ENCODE measurements around the gene SH2D2A.
"Not testable (repeated sequence)": the region's sequence is repeated elsewhere in the genome, so short reads cannot be mapped to it uniquely, and the experiment has no call there.

SH2D2A gene

DNA sequence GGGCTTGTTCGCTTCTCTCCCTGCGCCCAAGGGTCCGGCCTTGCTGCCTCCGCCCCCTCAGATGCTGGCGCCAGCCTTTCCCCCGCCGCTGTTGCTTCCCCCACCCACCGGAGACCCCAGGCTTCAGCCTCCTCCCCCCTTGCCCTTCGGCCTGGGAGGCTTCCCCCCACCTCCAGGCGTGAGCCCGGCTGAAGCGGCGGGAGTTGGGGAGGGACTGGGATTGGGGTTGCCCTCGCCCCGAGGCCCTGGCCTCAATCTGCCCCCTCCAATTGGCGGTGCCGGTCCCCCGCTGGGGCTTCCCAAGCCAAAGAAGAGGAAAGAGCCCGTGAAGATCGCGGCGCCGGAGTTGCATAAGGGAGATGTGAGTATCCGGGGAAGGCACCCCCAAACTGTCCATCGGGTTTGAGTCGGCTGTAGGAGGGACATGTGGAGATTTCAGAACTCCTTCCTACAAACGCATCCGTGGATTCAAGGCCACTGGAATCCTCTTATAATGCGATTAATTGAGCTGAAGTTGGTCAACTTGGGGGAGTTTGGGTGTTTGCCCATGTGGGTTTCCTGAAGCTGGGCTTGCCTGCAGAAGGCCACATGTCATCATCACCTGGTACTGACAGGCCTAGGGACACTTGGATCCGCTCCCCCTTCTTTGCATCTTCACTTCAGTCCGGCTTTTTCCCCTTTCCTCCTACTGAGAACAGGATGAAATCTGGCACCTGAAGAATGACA lies 48.6 kb downstream of the SH2D2A start:
- Histone ChIP-seq H3K9me3 (ENCODE audit: control insufficient read depth, low read length) (no peaks in the 10 kb centered on the region), H3K36me3 (ENCODE audit: control insufficient read depth, insufficient read depth, low read length) (no peaks in the 10 kb centered on the region), H3K4me1 (ENCODE audit: control insufficient read depth, insufficient read depth, low read length) (peaks cover 20% of the 10 kb centered on the region), H3K4me3 (ENCODE audit: low read length) (peak overlapping the region; percentile 96), H3K27me3 (ENCODE audit: control insufficient read depth, insufficient read depth, low read length) (no peaks in the 10 kb centered on the region), H3K9ac (ENCODE audit: low read length) (peak overlapping the region; percentile 98)

DNA sequence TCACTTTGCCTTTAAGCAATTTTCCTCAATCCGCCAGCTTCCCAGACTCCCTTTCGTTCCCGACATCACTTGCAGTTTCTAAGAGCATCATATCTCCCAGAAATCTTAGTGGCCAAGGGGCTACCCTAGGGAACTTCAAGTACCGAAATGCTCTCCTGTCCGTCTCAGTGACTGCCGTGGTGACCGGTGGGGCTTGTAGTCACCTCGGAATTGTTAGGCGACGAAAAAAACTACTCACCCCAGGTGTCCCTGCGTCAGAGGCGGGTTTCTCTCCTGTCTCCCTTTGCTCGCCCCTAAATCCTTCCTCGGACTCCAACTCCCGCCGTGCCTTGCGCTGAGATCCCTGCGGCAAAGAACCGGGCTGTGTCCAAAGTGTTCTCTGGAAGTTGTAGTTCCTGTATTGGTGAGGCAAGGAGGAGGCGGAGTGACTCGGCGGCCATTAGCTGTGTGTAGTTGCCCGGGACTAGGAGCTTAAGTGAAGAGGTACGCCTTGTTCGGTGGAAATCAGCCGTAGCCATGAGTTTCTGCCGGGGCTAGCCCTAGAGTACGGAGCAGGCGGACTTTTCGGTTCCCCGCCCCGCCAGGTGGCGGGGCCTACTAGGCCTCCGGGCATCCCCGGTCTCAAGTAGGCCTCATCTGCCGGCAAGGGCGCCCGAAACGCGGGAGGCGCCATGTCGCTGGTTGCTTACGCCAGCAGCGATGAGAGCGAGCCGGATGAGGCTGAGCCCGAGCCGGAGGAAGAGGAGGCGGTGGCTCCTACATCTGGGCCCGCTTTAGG lies 49.4 kb downstream of the SH2D2A start, which contains the start of gene PRCC:
Gene PRCC, plus strand, starts transcription at position 435 of the 778 bp plus-strand sequence. Its CDS starts 237 bp downstream, at position 672.
- Histone ChIP-seq H3K9ac (ENCODE audit: low read length) (peak within 1 kb of the TSS; percentile 98), H3K4me3 (ENCODE audit: low read length) (peak within 1 kb of the TSS; percentile 96), H3K9me3 (ENCODE audit: control insufficient read depth, low read length) (no peaks in the 10 kb centered on the region), H3K27me3 (ENCODE audit: control insufficient read depth, insufficient read depth, low read length) (no peaks in the 10 kb centered on the region), H3K36me3 (ENCODE audit: control insufficient read depth, insufficient read depth, low read length) (no peaks in the 10 kb centered on the region), H3K4me1 (ENCODE audit: control insufficient read depth, insufficient read depth, low read length) (peaks cover 13% of the 10 kb centered on the region)

- Histone ChIP-seq H3K4me3 (ENCODE audit: low read length) (peak overlapping the region; percentile 70), H3K36me3 (ENCODE audit: control insufficient read depth, insufficient read depth, low read length) (no peaks in the 10 kb centered on the region), H3K27me3 (ENCODE audit: control insufficient read depth, insufficient read depth, low read length) (no peaks in the 10 kb centered on the region), H3K9me3 (ENCODE audit: control insufficient read depth, low read length) (no peaks in the 10 kb centered on the region), H3K9ac (ENCODE audit: low read length) (peak overlapping the region; percentile 74), H3K4me1 (ENCODE audit: control insufficient read depth, insufficient read depth, low read length) (peaks cover 13% of the 10 kb centered on the region)
Observed at GRCh38 chr1:156766298-156767100, 50.1 kb downstream of the SH2D2A start.

GRCh38 chr1:156765666-156766065 lies 51.0 kb downstream of the SH2D2A start:
- Histone ChIP-seq H3K4me3 (ENCODE audit: low read length) (peak overlapping the region; percentile 70), H3K36me3 (ENCODE audit: control insufficient read depth, insufficient read depth, low read length) (no peaks in the 10 kb centered on the region), H3K4me1 (ENCODE audit: control insufficient read depth, insufficient read depth, low read length) (peaks cover 13% of the 10 kb centered on the region), H3K9me3 (ENCODE audit: control insufficient read depth, low read length) (no peaks in the 10 kb centered on the region), H3K9ac (ENCODE audit: low read length) (no peak overlapping the region), H3K27me3 (ENCODE audit: control insufficient read depth, insufficient read depth, low read length) (no peaks in the 10 kb centered on the region)

GRCh38 chr1:156765136-156765535 lies 51.5 kb downstream of the SH2D2A start:
- H3K9me3 ChIP-seq (ENCODE audit: control insufficient read depth, low read length); H3K9ac ChIP-seq (ENCODE audit: low read length); H3K27me3 ChIP-seq (ENCODE audit: control insufficient read depth, insufficient read depth, low read length); H3K36me3 ChIP-seq (ENCODE audit: control insufficient read depth, insufficient read depth, low read length); H3K4me3 ChIP-seq (ENCODE audit: low read length): not testable (repeated sequence)
- H3K4me1 ChIP-seq (ENCODE audit: control insufficient read depth, insufficient read depth, low read length), result peaks cover 13% of the 10 kb centered on the region

DNA sequence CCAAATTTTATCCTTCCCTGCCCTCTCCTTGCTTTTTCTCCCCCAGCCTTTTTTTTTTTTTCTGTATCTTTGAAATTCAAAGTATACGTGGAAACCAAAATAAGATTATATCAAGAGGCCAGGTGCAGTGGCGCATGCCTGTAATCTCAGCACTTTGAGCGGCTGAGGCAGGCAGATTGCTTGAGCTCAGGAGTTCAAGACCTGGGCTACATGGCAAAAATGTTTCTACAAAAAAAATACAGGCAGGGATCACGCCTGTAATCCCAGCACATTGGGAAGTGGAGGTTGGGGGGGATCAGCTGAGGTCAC lies 55.9 kb downstream of the SH2D2A start:
- no peaks in the 10 kb centered on the region for H3K27me3 ChIP-seq (ENCODE audit: control insufficient read depth, insufficient read depth, low read length)
- no peaks in the 10 kb centered on the region for H3K4me1 ChIP-seq (ENCODE audit: control insufficient read depth, insufficient read depth, low read length)
- no peaks in the 10 kb centered on the region for H3K36me3 ChIP-seq (ENCODE audit: control insufficient read depth, insufficient read depth, low read length)
- H3K9ac ChIP-seq (ENCODE audit: low read length), result no peak overlapping the region
- no peaks in the 10 kb centered on the region for H3K9me3 ChIP-seq (ENCODE audit: control insufficient read depth, low read length)
- no peak overlapping the region for H3K4me3 ChIP-seq (ENCODE audit: low read length)

DNA sequence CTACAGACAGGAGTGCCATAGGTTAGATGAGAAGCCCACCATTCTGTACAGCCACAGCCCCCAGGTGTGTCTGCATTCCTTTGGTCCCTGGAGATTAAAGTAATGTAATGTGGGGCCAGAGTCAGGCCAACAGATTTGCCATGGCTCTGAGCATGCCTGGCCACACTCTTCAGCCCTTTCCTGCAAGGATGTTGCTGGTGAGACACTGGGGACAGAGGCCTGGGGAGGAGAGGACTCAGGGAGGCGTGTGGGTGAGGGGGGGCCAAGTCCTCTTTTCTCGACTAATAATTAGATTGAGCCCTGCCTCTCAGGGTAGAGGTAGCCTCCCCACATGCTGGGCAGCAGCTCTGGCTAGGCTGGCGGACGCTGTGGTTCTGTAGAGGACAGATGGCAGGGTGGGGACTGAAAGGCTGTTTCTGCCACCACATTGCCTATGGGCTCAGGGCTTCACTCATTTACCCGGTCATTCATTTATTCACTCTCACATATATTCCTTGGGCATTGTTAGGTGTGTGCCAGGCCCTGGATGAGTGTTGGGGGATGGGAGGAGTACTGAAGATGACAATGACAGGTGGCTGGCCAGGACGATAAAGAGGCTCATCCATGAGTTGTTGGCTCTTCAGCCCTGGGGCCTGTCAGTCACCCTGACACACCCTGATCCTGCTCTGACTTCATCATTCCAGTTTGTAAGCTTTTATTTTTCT lies 56.4 kb downstream of the SH2D2A start:
- Histone ChIP-seq H3K4me3 (ENCODE audit: low read length) (no peak overlapping the region), H3K36me3 (ENCODE audit: control insufficient read depth, insufficient read depth, low read length) (no peaks in the 10 kb centered on the region), H3K27me3 (ENCODE audit: control insufficient read depth, insufficient read depth, low read length) (no peaks in the 10 kb centered on the region), H3K9ac (ENCODE audit: low read length) (no peak overlapping the region), H3K9me3 (ENCODE audit: control insufficient read depth, low read length) (no peaks in the 10 kb centered on the region), H3K4me1 (ENCODE audit: control insufficient read depth, insufficient read depth, low read length) (no peaks in the 10 kb centered on the region)

DNA sequence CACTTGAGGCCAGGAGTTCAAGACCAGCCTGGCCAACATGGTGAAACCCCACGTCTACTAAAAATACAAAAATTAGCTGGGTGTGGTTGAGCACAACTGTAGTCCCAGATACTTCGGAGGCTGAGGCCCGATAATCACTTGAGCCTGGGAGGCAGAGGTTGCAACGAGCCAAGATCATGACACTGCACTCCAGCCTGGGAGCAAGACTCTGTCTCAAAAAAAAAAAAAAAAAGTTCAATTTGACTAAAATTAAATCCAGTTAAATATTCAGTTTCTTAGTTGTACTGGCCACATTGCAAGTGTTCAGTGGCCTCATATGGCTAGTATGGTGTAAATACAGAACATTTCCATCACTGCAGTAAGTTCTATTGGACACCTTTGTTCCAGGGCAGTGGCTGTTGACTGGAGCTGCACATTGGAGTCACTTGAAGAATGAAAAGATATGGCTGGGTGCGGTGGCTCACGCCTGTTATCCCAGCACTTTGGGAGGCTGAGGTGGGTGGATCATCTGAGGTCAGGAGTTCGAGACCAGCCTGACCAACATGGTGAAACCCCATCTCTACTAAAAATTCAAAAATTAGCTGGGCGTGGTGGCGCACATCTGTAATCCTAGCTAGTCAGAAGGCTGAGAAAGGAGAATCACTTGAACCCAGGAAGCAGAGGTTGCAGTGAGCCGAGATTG lies 58.9 kb downstream of the SH2D2A start:
- H3K4me3 ChIP-seq (ENCODE audit: low read length); H3K27me3 ChIP-seq (ENCODE audit: control insufficient read depth, insufficient read depth, low read length); H3K9me3 ChIP-seq (ENCODE audit: control insufficient read depth, low read length); H3K9ac ChIP-seq (ENCODE audit: low read length); H3K36me3 ChIP-seq (ENCODE audit: control insufficient read depth, insufficient read depth, low read length); H3K4me1 ChIP-seq (ENCODE audit: control insufficient read depth, insufficient read depth, low read length): not testable (repeated sequence)

DNA sequence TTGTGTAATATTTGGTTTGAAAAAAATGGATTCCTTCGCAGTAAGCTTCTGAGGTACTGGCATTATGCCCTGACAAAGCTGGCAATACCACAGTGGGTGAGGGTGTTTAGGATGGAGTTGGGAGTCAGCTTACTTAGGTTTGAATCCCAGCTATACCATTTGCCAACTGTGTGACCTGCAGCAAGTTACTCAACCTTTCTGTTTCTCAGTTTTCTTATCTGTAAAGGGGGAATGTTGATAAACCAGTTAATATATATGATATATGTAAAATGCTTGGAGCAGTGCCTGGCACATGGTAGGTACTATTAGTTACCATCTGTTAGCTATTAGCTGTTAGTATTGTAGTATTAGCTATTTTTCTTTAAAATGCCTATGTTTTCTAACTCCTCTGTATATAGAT lies 60.3 kb downstream of the SH2D2A start:
- Histone ChIP-seq H3K36me3 (ENCODE audit: control insufficient read depth, insufficient read depth, low read length) (no peaks in the 10 kb centered on the region), H3K9ac (ENCODE audit: low read length) (no peak overlapping the region), H3K4me1 (ENCODE audit: control insufficient read depth, insufficient read depth, low read length) (no peaks in the 10 kb centered on the region), H3K9me3 (ENCODE audit: control insufficient read depth, low read length) (no peaks in the 10 kb centered on the region), H3K4me3 (ENCODE audit: low read length) (no peak overlapping the region), H3K27me3 (ENCODE audit: control insufficient read depth, insufficient read depth, low read length) (no peaks in the 10 kb centered on the region)
